Measurements from ENCODE around the gene MKRN2.
"Not testable (repeated sequence)": the region's sequence is repeated elsewhere in the genome, so short reads cannot be mapped to it uniquely, and the experiment has no call there.

MKRN2 gene

GRCh38 chr3:12536423-12536822, 20.5 kb upstream of the MKRN2 start:
- Histone ChIP-seq H3K9me3 (ENCODE audit: control insufficient read depth, low read length) (no peaks in the 10 kb centered on the region), H3K27me3 (ENCODE audit: control insufficient read depth, insufficient read depth, low read length) (no peaks in the 10 kb centered on the region), H3K4me1 (no peaks in the 10 kb centered on the region), H3K27ac (no peak overlapping the region), H3K4me2 (ENCODE audit: low read length) (no peak overlapping the region), H2AFZ (no peak overlapping the region), H3K9ac (no peak overlapping the region), H3K4me3 (ENCODE audit: low read depth, low read length) (no peak overlapping the region), H3K36me3 (ENCODE audit: control insufficient read depth, insufficient read depth, low read length) (no peaks in the 10 kb centered on the region), H3K79me2 (no peaks in the 10 kb centered on the region)
- TF ChIP-seq CTCF (IDR thresholded peaks at IDR 0.05) = no peak

GRCh38 chr3:12541625-12542024, 15.3 kb upstream of the MKRN2 start:
- no peak for TF ChIP-seq CTCF (IDR thresholded peaks at IDR 0.05)
- Histone ChIP-seq H3K36me3 (ENCODE audit: control insufficient read depth, insufficient read depth, low read length) (no peaks in the 10 kb centered on the region), H2AFZ (no peak overlapping the region), H3K27ac (no peak overlapping the region), H3K9me3 (ENCODE audit: control insufficient read depth, low read length) (no peaks in the 10 kb centered on the region), H3K9ac (no peak overlapping the region), H3K79me2 (no peaks in the 10 kb centered on the region), H3K4me2 (ENCODE audit: low read length) (no peak overlapping the region), H3K4me3 (ENCODE audit: low read depth, low read length) (no peak overlapping the region), H3K27me3 (ENCODE audit: control insufficient read depth, insufficient read depth, low read length) (no peaks in the 10 kb centered on the region), H3K4me1 (peaks cover 3% of the 10 kb centered on the region)

- not testable (repeated sequence) for H3K27me3 ChIP-seq (ENCODE audit: control insufficient read depth, insufficient read depth, low read length); H2AFZ ChIP-seq; H3K79me2 ChIP-seq; H3K36me3 ChIP-seq (ENCODE audit: control insufficient read depth, insufficient read depth, low read length); H3K4me2 ChIP-seq (ENCODE audit: low read length); H3K27ac ChIP-seq; H3K4me1 ChIP-seq; H3K4me3 ChIP-seq (ENCODE audit: low read depth, low read length); H3K9me3 ChIP-seq (ENCODE audit: control insufficient read depth, low read length); H3K9ac ChIP-seq
These were observed 13.4 kb upstream of the MKRN2 start for GRCh38 chr3:12543497-12543896.

GRCh38 chr3:12544652-12545472, 12.0 kb upstream of the MKRN2 start:
- Histone ChIP-seq H3K9me3 (ENCODE audit: control insufficient read depth, low read length) (no peaks in the 10 kb centered on the region), H2AFZ (peak overlapping the region; percentile 9), H3K4me2 (ENCODE audit: low read length) (peak overlapping the region; percentile 37), H3K9ac (no peak overlapping the region), H3K79me2 (no peaks in the 10 kb centered on the region), H3K27ac (no peak overlapping the region), H3K4me3 (ENCODE audit: low read depth, low read length) (peak overlapping the region; percentile 20), H3K27me3 (ENCODE audit: control insufficient read depth, insufficient read depth, low read length) (no peaks in the 10 kb centered on the region), H3K36me3 (ENCODE audit: control insufficient read depth, insufficient read depth, low read length) (no peaks in the 10 kb centered on the region), H3K4me1 (peaks cover 3% of the 10 kb centered on the region)
- no peak for TF ChIP-seq CTCF (IDR thresholded peaks at IDR 0.05)

- peak within 1 kb of the TSS; percentile 20 for H3K4me3 ChIP-seq (ENCODE audit: low read depth, low read length)
- H3K4me1 ChIP-seq = peaks cover 3% of the 10 kb centered on the region
- no peak within 1 kb of the TSS for H3K9ac ChIP-seq
- no peaks in the 10 kb centered on the region for H3K27me3 ChIP-seq (ENCODE audit: control insufficient read depth, insufficient read depth, low read length)
- H3K4me2 ChIP-seq (ENCODE audit: low read length) = peak within 1 kb of the TSS; percentile 37
- H3K36me3 ChIP-seq (ENCODE audit: control insufficient read depth, insufficient read depth, low read length) = no peaks in the 10 kb centered on the region
- H3K9me3 ChIP-seq (ENCODE audit: control insufficient read depth, low read length) = no peaks in the 10 kb centered on the region
- no peaks in the 10 kb centered on the region for H3K79me2 ChIP-seq
- TF ChIP-seq CTCF (IDR thresholded peaks at IDR 0.05) = no peak
- peak within 1 kb of the TSS; percentile 9 for H2AFZ ChIP-seq
- no peak within 1 kb of the TSS for H3K27ac ChIP-seq
These were observed 11.5 kb upstream of the MKRN2 start, which contains the start of gene MKRN2OS for GRCh38 chr3:12545473-12545791. Gene MKRN2OS, minus strand, starts transcription at chr3:12545499. Its CDS starts 35 bp downstream, at chr3:12545464.
